ENCODE results near the gene MRPL24.

MRPL24 gene

GRCh38 chr1:156693848-156694689 is 46.8 kb downstream of the MRPL24 start:
- ChIA-PET POLR2A (interaction anchor here (0.6 to 1.6 kb wide), 3 partner anchors 9 to 53 kb away, joined by 3 to 7 read pairs (median 5); no protein-coding TSS in a partner anchor), CTCF (interaction anchor here (0.8 to 20.0 kb wide), 7 partner anchors 13 to 196 kb away, joined by 3 to 579 read pairs (median 136); partner anchors contain the start of genes CRABP2, ISG20L2, METTL25B and NES)
- Histone ChIP-seq H3K4me3 (ENCODE audit: low read depth, low read length) (no peak overlapping the region), H3K27ac (ENCODE audit: extremely low read depth, low read depth, low read length) (no peak overlapping the region; the same call in 1 of the 2 replicates), H3K4me1 (ENCODE audit: control insufficient read depth, insufficient read depth, low read length) (peaks cover 16% of the 10 kb centered on the region), H3K36me3 (ENCODE audit: control insufficient read depth in 2 of 2, insufficient read depth in 1 of 2, low read length in 2 of 2) (peaks cover 0 to 9% of the 10 kb centered on the region in 2 experiments; a peak in 1 of 3 replicates), H3K9me3 (ENCODE audit: control insufficient read depth, insufficient read depth, low read depth, low read length) (no peaks in the 10 kb centered on the region)
- no peak for TF ChIP-seq ZNF560 (tag by site-specific recombination; IDR thresholded peaks at IDR 0.05; ENCODE audit: borderline replicate concordance)
- TF ChIP-seq ZNF140 (tag by site-specific recombination; IDR thresholded peaks at IDR 0.05), result no peak
- no peak for TF ChIP-seq ZBTB11 (tag by site-specific recombination; conservative IDR thresholded peaks at IDR 0.05; ENCODE audit: low read depth)
- no peak for TF ChIP-seq PRDM1 (tag by site-specific recombination; IDR thresholded peaks at IDR 0.05)
- no peak for TF ChIP-seq ZNF324 (tag by site-specific recombination; IDR thresholded peaks at IDR 0.05)
- TF ChIP-seq ZNF600 (tag by site-specific recombination; IDR thresholded peaks at IDR 0.05), result 0 out of 2 replicates have a peak, but pooled peaks have one; percentile 24
- TF ChIP-seq ZNF830 (tag by site-specific recombination; IDR thresholded peaks at IDR 0.05; ENCODE audit: low read depth), result no peak
- peak; percentile 92 for TF ChIP-seq ZNF394 (tag by site-specific recombination; IDR thresholded peaks at IDR 0.05; ENCODE audit: borderline replicate concordance)
- TF ChIP-seq ZNF18 (tag by site-specific recombination; IDR thresholded peaks at IDR 0.05), result no peak
- no peak for TF ChIP-seq INSM2 (tag by site-specific recombination; IDR thresholded peaks at IDR 0.05)
- TF ChIP-seq ZNF335 (tag by site-specific recombination; conservative IDR thresholded peaks at IDR 0.05), result 0 out of 2 replicates have a peak, but pooled peaks have one; percentile 2
- no peak for TF ChIP-seq ZBTB8A (tag by site-specific recombination; IDR thresholded peaks at IDR 0.05)
- TF ChIP-seq ZBTB17 (tag by site-specific recombination; IDR thresholded peaks at IDR 0.05), result peak; percentile 76
- peak; percentile 74 for TF ChIP-seq ZNF341 (tag by site-specific recombination; IDR thresholded peaks at IDR 0.05; ENCODE audit: low read depth)
- no peak for TF ChIP-seq ZNF169 (tag by site-specific recombination; IDR thresholded peaks at IDR 0.05)
- TF ChIP-seq ZSCAN18 (tag by site-specific recombination; IDR thresholded peaks at IDR 0.05), result no peak
- TF ChIP-seq ZNF76 (tag by site-specific recombination; IDR thresholded peaks at IDR 0.05; ENCODE audit: borderline replicate concordance, low read depth), result no peak
- TF ChIP-seq ZNF223 (tag by site-specific recombination; IDR thresholded peaks at IDR 0.05), result peak; percentile 78; the same call in 1 of the 2 replicates
- no peak for TF ChIP-seq ZNF544 (tag by site-specific recombination; IDR thresholded peaks at IDR 0.05)
- TF ChIP-seq ZNF449 (tag by site-specific recombination; IDR thresholded peaks at IDR 0.05), result peak; percentile 91
- peak; percentile 29; the same call in 1 of the 2 replicates for TF ChIP-seq PRDM10 (tag by site-specific recombination; IDR thresholded peaks at IDR 0.05)
- TF ChIP-seq KLF7 (tag by site-specific recombination; IDR thresholded peaks at IDR 0.05; ENCODE audit: borderline replicate concordance), result no peak
- no peak for TF ChIP-seq YY1 (tag by site-specific recombination; IDR thresholded peaks at IDR 0.05)

Data from HEK293 (cell line).